IMR-90 (cell line): Measurements from ENCODE around the gene UFSP1. TPM values are rescaled to one million over a fixed set of nuclear protein-coding genes. Genes with fewer than 3 reads are reported as not detected.

Experiments used
- ATAC-seq: fragments of 200-7000 bp; cut with Tn5 transposase; 2 replicates; pipeline ENCODE4 v1.9.1; 2020; ENCODE audit warnings: low read depth, mild to moderate bottlenecking, moderate library complexity
- BruUV-seq: library from RNA; stranded (reverse); fragments of 400-500 nt; replicated peaks from 2 replicates; lab custom pipeline; 2021; lab: Mats Ljungman, UMichigan
- CTCF ChIA-PET: fragments of 300-600 bp; formaldehyde crosslinking; extraction: SDS; loops from one replicate; lab custom pipeline; 2021; ENCODE audit warnings: antibody characterized with exemption; lab: Yijun Ruan, JAX
- POLR2A ChIA-PET: fragments of 300-600 bp; sonication (Branson Sonifier 250); formaldehyde crosslinking; loops from one replicate; lab custom pipeline; 2022; ENCODE audit warnings: antibody characterized with exemption; ENCODE audit not compliant: unreplicated experiment; lab: Charles Lee
- DNase-seq: peaks from one replicate; pipeline ENCODE4 v3.0.0; 2013
- H2AFZ ChIP-seq: replicated peaks from 2 replicates; pipeline ENCODE3; 2013; ENCODE audit warnings: low read length, mild to moderate bottlenecking; ENCODE audit not compliant: poor library complexity
- H2AK5ac ChIP-seq: 2 replicates; pipeline ENCODE4 v1.6.1; 2013; ENCODE audit warnings: low read depth, low read length, inconsistent platforms
- H2AK9ac ChIP-seq: replicated peaks from 2 replicates; pipeline ENCODE3; 2013; ENCODE audit warnings: mild to moderate bottlenecking, low read depth, low read length, moderate library complexity; ENCODE audit not compliant: poor library complexity
- H2BK120ac ChIP-seq: 2 replicates; pipeline ENCODE4 v1.6.1; 2013; ENCODE audit warnings: low read depth, low read length, inconsistent platforms
- H2BK15ac ChIP-seq: 3 replicates; pipeline ENCODE4 v1.6.1; 2013; ENCODE audit warnings: low read depth, low read length, inconsistent platforms
- H2BK20ac ChIP-seq: 2 replicates; pipeline ENCODE4 v1.6.1; 2013; ENCODE audit warnings: low read depth, mild to moderate bottlenecking, inconsistent platforms, low read length, moderate library complexity
- H2BK5ac ChIP-seq: 2 replicates; pipeline ENCODE4 v1.6.1; 2013; ENCODE audit warnings: mild to moderate bottlenecking, low read depth, low read length, inconsistent platforms; ENCODE audit not compliant: poor library complexity, severe bottlenecking
- H3K14ac ChIP-seq: replicated peaks from 2 replicates; pipeline ENCODE4 v1.6.1; 2013; ENCODE audit warnings: low read depth, low read length, inconsistent platforms
- H3K18ac ChIP-seq: 2 replicates; pipeline ENCODE4 v1.6.1; 2013; ENCODE audit warnings: low read depth, low read length, control low read depth
- H3K23ac ChIP-seq: 2 replicates; pipeline ENCODE4 v1.6.1; 2013; ENCODE audit warnings: low read depth, low read length, inconsistent platforms
- H3K27ac ChIP-seq: 2 replicates; pipeline ENCODE4 v1.5.1; 2013; ENCODE audit warnings: mild to moderate bottlenecking, control low read depth, low read length; ENCODE audit not compliant: insufficient read depth
- H3K27me3 ChIP-seq: 2 replicates; pipeline ENCODE4 v1.6.1; 2013; ENCODE audit warnings: low read length; ENCODE audit not compliant: control insufficient read depth, insufficient read depth
- H3K36me3 ChIP-seq: 2 replicates; pipeline ENCODE4 v1.6.1; 2013; ENCODE audit warnings: low read length, mixed read lengths; ENCODE audit not compliant: control insufficient read depth, insufficient read depth
- H3K4ac ChIP-seq: 2 replicates; pipeline ENCODE4 v1.6.1; 2013; ENCODE audit warnings: low read depth, low read length, inconsistent platforms
- H3K4me1 ChIP-seq: 2 replicates; pipeline ENCODE4 v1.6.1; 2013; ENCODE audit warnings: low read length, mixed read lengths; ENCODE audit not compliant: control insufficient read depth, insufficient read depth
- H3K4me2 ChIP-seq: 2 replicates; pipeline ENCODE4 v1.6.1; 2013; ENCODE audit warnings: low read depth, mild to moderate bottlenecking, control low read depth, low read length, moderate library complexity
- H3K4me3 ChIP-seq: 2 replicates; pipeline ENCODE4 v1.5.1; 2013; ENCODE audit warnings: low read depth, mild to moderate bottlenecking, control low read depth, low read length, moderate library complexity; ENCODE audit not compliant: insufficient read depth
- H3K56ac ChIP-seq: 2 replicates; pipeline ENCODE4 v1.6.1; 2013; ENCODE audit warnings: low read length, inconsistent platforms; ENCODE audit not compliant: insufficient read depth; ENCODE audit errors: extremely low read depth
- H3K79me1 ChIP-seq, 2 experiments: 2 replicates each; pipeline ENCODE4 v1.6.1; 2013; ENCODE audit warnings: low read length in 2 of 2, inconsistent platforms in 1 of 2, low read depth in 1 of 2
- H3K9ac ChIP-seq: 2 replicates; pipeline ENCODE4 v1.6.1; 2013; ENCODE audit warnings: low read depth, low read length, control low read depth
- H3K9me1 ChIP-seq: 2 replicates; pipeline ENCODE4 v1.6.1; 2013; ENCODE audit warnings: low read length, inconsistent platforms; ENCODE audit not compliant: insufficient read depth
- H3K9me3 ChIP-seq: 2 replicates; pipeline ENCODE4 v1.6.1; 2013; ENCODE audit warnings: low read length; ENCODE audit not compliant: control insufficient read depth, insufficient read depth
- H4K20me1 ChIP-seq: 2 replicates; pipeline ENCODE4 v1.6.1; 2013; ENCODE audit warnings: low read length, inconsistent platforms; ENCODE audit not compliant: insufficient read depth
- H4K5ac ChIP-seq: 2 replicates; pipeline ENCODE4 v1.6.1; 2013; ENCODE audit warnings: mild to moderate bottlenecking, low read depth, low read length, control low read depth
- H4K8ac ChIP-seq, 2 experiments: 2 replicates each; pipeline ENCODE4 v1.6.1; 2013; ENCODE audit warnings: low read depth in 2 of 2, low read length in 2 of 2, control low read depth in 1 of 2, inconsistent platforms in 1 of 2
- H4K91ac ChIP-seq: 2 replicates; pipeline ENCODE4 v1.6.1; 2013; ENCODE audit warnings: low read depth, low read length, inconsistent platforms; ENCODE audit not compliant: insufficient read depth
- BHLHE40 ChIP-seq: fragments of 150-350 bp; IDR thresholded peaks from 2 replicates; pipeline ENCODE4 v1.6.1; 2016; ENCODE audit warnings: mild to moderate bottlenecking, low read depth, low read length
- CEBPB ChIP-seq: IDR thresholded peaks from 2 replicates; pipeline ENCODE4 v1.6.1; 2012; ENCODE audit warnings: low read depth, low read length, improper control_type of control experiment
- CHD1 ChIP-seq: IDR thresholded peaks from 2 replicates; pipeline ENCODE4 v1.6.1; 2012; ENCODE audit warnings: low read depth, low read length, improper control_type of control experiment
- CTCF ChIP-seq: conservative IDR thresholded peaks from 2 replicates; pipeline ENCODE4 v1.5.1; 2012; ENCODE audit warnings: mild to moderate bottlenecking, low read depth, low read length, improper control_type of control experiment
- ELK1 ChIP-seq: fragments of 150-350 bp; IDR thresholded peaks from 2 replicates; pipeline ENCODE4 v1.6.1; 2016; ENCODE audit warnings: low read depth, mild to moderate bottlenecking, low read length, moderate library complexity, borderline replicate concordance
- FOS ChIP-seq: fragments of 150-350 bp; IDR thresholded peaks from 2 replicates; pipeline ENCODE4 v1.6.1; 2016; ENCODE audit warnings: low read depth, low read length
- MAFK ChIP-seq: IDR thresholded peaks from 2 replicates; pipeline ENCODE4 v1.6.1; 2012; ENCODE audit warnings: low read depth, low read length, improper control_type of control experiment
- MAZ ChIP-seq: IDR thresholded peaks from 2 replicates; pipeline ENCODE4 v1.6.1; 2012; ENCODE audit warnings: low read depth, mild to moderate bottlenecking, low read length, improper control_type of control experiment, moderate library complexity, borderline replicate concordance
- MXI1 ChIP-seq: IDR thresholded peaks from 2 replicates; pipeline ENCODE4 v1.6.1; 2012; ENCODE audit warnings: low read depth, mild to moderate bottlenecking, low read length, moderate library complexity, borderline replicate concordance
- NFE2L2 ChIP-seq: fragments of 150-350 bp; IDR thresholded peaks from 2 replicates; pipeline ENCODE4 v1.6.1; 2016; ENCODE audit warnings: low read depth, mild to moderate bottlenecking, low read length
- POLR2A ChIP-seq: IDR thresholded peaks from 2 replicates; pipeline ENCODE4 v1.6.1; 2012; ENCODE audit warnings: mild to moderate bottlenecking, low read depth, low read length
- RAD21 ChIP-seq: IDR thresholded peaks from 2 replicates; pipeline ENCODE4 v1.6.1; 2012; ENCODE audit warnings: low read length, improper control_type of control experiment
- RCOR1 ChIP-seq: IDR thresholded peaks from 2 replicates; pipeline ENCODE4 v1.6.1; 2012; ENCODE audit warnings: mild to moderate bottlenecking, low read length, improper control_type of control experiment; ENCODE audit not compliant: insufficient replicate concordance
- RFX5 ChIP-seq: IDR thresholded peaks from 2 replicates; pipeline ENCODE4 v1.8.0; 2012; ENCODE audit warnings: low read depth, mild to moderate bottlenecking, low read length, moderate library complexity
- SMC3 ChIP-seq: fragments of 150-350 bp; IDR thresholded peaks from 2 replicates; pipeline ENCODE4 v1.6.1; 2016; ENCODE audit warnings: low read depth, mild to moderate bottlenecking, antibody characterized with exemption, low read length, moderate library complexity
- WGBS, 2 experiments: methylation state at CpG; one replicate each; pipeline versions ENCODE4 v1.1.5 to v1.1.7; 2013; ENCODE audit warnings: missing lambda C conversion rate in 2 of 2; ENCODE audit not compliant: insufficient read length in 1 of 2; ENCODE audit errors: extremely low coverage in 2 of 2; 5-methylcytosine and 5-hydroxymethylcytosine counted together
- dilution Hi-C: fragments of 300-500 bp; cut with HindIII; formaldehyde crosslinking; loops from one replicate; pipeline ENCODE4 v1.14.3; 2018; ENCODE audit warnings: low sequenced_read_pairs; ENCODE audit not compliant: unreplicated experiment
- in situ Hi-C: fragments of 300-500 bp; cut with MboI; formaldehyde crosslinking; loops from 3 replicates; pipeline ENCODE4 v1.14.3; 2019; ENCODE audit warnings: low sequenced_read_pairs, inconsistent platforms, mixed read lengths
- intact Hi-C: fragments of 100-400 bp; cut with micrococcal nuclease; formaldehyde crosslinking; loops from 2 replicates; pipeline ENCODE4 v1.10.0; 2022
- polyA plus RNA-seq, 3 experiments: library from polyadenylated mRNA; depleted of rRNA; stranded (reverse); fragments of >200 nt; gene quantifications; 2 replicates each; pipeline ENCODE4 v1.2.3, GENCODE V29; 2012; ENCODE audit warnings: low replicate concordance in 1 of 3
- total RNA-seq: library from RNA; depleted of rRNA; stranded (reverse); fragments of >200 nt; gene quantifications from 2 replicates; pipeline ENCODE4 v1.2.3, GENCODE V29; 2012
- TF ChIP-seq, protein P1 (sequence below): fragments of 150-350 bp; IDR thresholded peaks from 2 replicates; pipeline ENCODE4 v1.6.1; 2017; ENCODE audit warnings: mild to moderate bottlenecking, antibody characterized with exemption, low read length, low read depth

UFSP1 gene
- total and polyA plus RNA-seq, 2 of the 4 experiments (the other 2 are of a cell fraction): 0.36 to 1.0 TPM

- Histone ChIP-seq H2BK20ac (no peak overlapping the region), H3K9me1 (peaks cover 3% of the 10 kb centered on the region; the same call in 1 of the 2 replicates), H3K18ac (no peak overlapping the region), H3K4me1 (peaks cover 16% of the 10 kb centered on the region), H3K27me3 (no peaks in the 10 kb centered on the region), H4K91ac (no peak overlapping the region), H2BK120ac (no peak overlapping the region), H2AK9ac (no peak overlapping the region), H3K4ac (no peak overlapping the region), H3K4me3 (no peak overlapping the region), H2AK5ac (no peak overlapping the region), H3K9me3 (no peaks in the 10 kb centered on the region), H3K56ac (no peak overlapping the region), H2AFZ (no peak overlapping the region), H3K4me2 (no peak overlapping the region), H3K36me3 (peaks cover 63% of the 10 kb centered on the region), H4K5ac (no peak overlapping the region), H3K79me1 (peaks cover 28 to 58% of the 10 kb centered on the region in 2 experiments), H2BK5ac (no peak overlapping the region), H2BK15ac (no peak overlapping the region), H3K14ac (no peak overlapping the region), H3K9ac (no peak overlapping the region), H4K20me1 (peaks cover 15% of the 10 kb centered on the region; the same call in 1 of the 2 replicates), H4K8ac (no peak overlapping the region), H3K23ac (no peak overlapping the region), H3K27ac (no peak overlapping the region)
- 80% methylated on average over 13 of the region's 25 CpGs; no CpG with 5 or more reads in 1 of the 2 experiments for WGBS, 2 experiments
- ATAC-seq (no peak), DNase-seq (no peak)
- dilution Hi-C loops: no loop called here
- in situ Hi-C loops: no loop called here
- ChIA-PET POLR2A (interaction anchor here (0.9 to 1.4 kb wide), 2 partner anchors 11 to 12 kb away, joined by 3 to 4 read pairs; partner anchors contain the start of gene SRRT), CTCF (no interaction called here)
- intact Hi-C loops: no loop called here
- no TSS peak for BruUV-seq
- TF ChIP-seq CEBPB (no peak), POLR2A (no peak), CHD1 (no peak), RFX5 (no peak), ELK1 (no peak), BHLHE40 (no peak), FOS (no peak), MAZ (no peak), CTCF (no peak), SMC3 (no peak), MXI1 (no peak), RCOR1 (no peak), MAFK (no peak), RAD21 (no peak), NFE2L2 (no peak)
- TF ChIP-seq, protein P1, sequence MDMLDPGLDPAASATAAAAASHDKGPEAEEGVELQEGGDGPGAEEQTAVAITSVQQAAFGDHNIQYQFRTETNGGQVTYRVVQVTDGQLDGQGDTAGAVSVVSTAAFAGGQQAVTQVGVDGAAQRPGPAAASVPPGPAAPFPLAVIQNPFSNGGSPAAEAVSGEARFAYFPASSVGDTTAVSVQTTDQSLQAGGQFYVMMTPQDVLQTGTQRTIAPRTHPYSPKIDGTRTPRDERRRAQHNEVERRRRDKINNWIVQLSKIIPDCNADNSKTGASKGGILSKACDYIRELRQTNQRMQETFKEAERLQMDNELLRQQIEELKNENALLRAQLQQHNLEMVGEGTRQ: no peak
Observed at GRCh38 chr7:100886936-100887515, 2.5 kb downstream of the UFSP1 start.
